ENCODE data around the gene YAP1.
A peak's percentile ranks its signal among the peaks of the same experiment; 100 is the strongest.

The YAP1 gene

GRCh38 chr11:102112509-102112821 lies 2.2 kb downstream of the YAP1 start:
- H3K4me3 ChIP-seq = peak overlapping the region; percentile 99
- peaks cover 21% of the 10 kb centered on the region for H3K36me3 ChIP-seq (ENCODE audit: insufficient read depth, low read length)
- TF ChIP-seq POLR2AphosphoS5 (IDR thresholded peaks at IDR 0.05; ENCODE audit: borderline replicate concordance, low read depth, low read length) = no peak
- no peak for TF ChIP-seq FOXP2 (optimal IDR thresholded peaks at IDR 0.05; ENCODE audit: control extremely low read depth, extremely low read length, insufficient read depth)
- no peak for TF ChIP-seq EZH2 (IDR thresholded peaks at IDR 0.05)
- H3K27ac ChIP-seq = no peak overlapping the region
- DNase-seq (ENCODE audit: low read depth, low spot score) = no peak
- peak overlapping the region; percentile 83 for H3K9ac ChIP-seq (ENCODE audit: insufficient read length)
- H3K9me3 ChIP-seq (ENCODE audit: low read depth, low read length) = no peaks in the 10 kb centered on the region

DNA sequence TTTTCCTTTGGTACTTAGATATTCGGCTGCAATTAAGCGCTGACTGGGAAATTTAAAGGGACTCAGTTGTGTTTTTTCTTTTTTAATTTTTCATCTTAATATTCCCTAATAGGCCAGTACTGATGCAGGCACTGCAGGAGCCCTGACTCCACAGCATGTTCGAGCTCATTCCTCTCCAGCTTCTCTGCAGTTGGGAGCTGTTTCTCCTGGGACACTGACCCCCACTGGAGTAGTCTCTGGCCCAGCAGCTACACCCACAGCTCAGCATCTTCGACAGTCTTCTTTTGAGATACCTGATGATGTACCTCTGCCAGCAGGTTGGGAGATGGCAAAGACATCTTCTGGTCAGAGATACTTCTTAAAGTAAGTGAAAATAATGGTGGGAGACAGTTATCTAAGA lies 3.8 kb downstream of the YAP1 start:
- Histone ChIP-seq H3K9me3 (ENCODE audit: low read depth, low read length) (no peaks in the 10 kb centered on the region), H3K36me3 (ENCODE audit: insufficient read depth, low read length) (peaks cover 21% of the 10 kb centered on the region), H3K27ac (no peak overlapping the region), H3K4me3 (no peak overlapping the region), H3K9ac (ENCODE audit: insufficient read length) (no peak overlapping the region)
- DNase-seq (ENCODE audit: low read depth, low spot score) = no peak
- TF ChIP-seq FOXP2 (optimal IDR thresholded peaks at IDR 0.05; ENCODE audit: control extremely low read depth, extremely low read length, insufficient read depth) (no peak), POLR2AphosphoS5 (IDR thresholded peaks at IDR 0.05; ENCODE audit: borderline replicate concordance, low read depth, low read length) (no peak), EZH2 (IDR thresholded peaks at IDR 0.05) (no peak)

GRCh38 chr11:102115557-102115956 lies 5.3 kb downstream of the YAP1 start:
- H3K9me3 ChIP-seq (ENCODE audit: low read depth, low read length) = no peaks in the 10 kb centered on the region
- H3K9ac ChIP-seq (ENCODE audit: insufficient read length) = no peak overlapping the region
- H3K27ac ChIP-seq = no peak overlapping the region

DNA sequence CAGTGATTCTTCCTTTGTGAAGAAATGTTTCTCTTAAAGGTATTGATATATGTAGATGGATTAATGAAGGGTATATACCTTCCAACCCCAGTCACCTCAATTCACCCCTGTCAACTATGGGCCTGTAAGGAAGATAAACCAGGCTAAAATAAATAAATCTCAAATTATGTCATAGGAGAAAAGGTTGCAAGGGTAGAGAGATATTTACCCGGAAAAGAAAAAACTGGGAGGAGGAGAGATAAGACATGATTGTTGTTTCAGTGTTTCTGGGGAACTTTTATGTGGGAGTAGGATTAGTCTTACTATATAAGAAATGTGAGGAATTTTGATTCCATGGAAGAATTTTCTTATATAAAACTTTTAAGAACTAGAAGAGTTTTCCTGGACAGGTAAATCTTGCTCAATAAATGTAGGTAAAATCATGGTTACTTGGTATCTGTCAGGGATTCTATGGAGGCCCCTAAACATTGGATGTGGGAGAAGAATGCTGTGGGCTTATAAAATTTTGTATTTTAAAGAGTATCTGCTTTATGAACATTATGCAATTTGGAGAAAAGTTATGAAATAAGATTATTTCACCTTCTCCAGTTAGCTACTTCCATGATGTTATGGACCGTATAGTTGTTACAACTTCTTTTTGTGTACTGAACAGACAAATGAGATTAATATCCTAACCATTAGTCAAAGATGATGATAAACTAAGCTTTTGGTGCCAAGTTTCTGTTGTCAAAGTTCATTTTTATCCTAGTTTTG lies 6.4 kb downstream of the YAP1 start:
- H3K4me3 ChIP-seq = peak overlapping the region; percentile 58; the same call in 1 of the 2 replicates
- TF ChIP-seq FOXP2 (optimal IDR thresholded peaks at IDR 0.05; ENCODE audit: control extremely low read depth, extremely low read length, insufficient read depth) = no peak
- no peak for TF ChIP-seq POLR2AphosphoS5 (IDR thresholded peaks at IDR 0.05; ENCODE audit: borderline replicate concordance, low read depth, low read length)
- no peak for TF ChIP-seq EZH2 (IDR thresholded peaks at IDR 0.05)
- H3K36me3 ChIP-seq (ENCODE audit: insufficient read depth, low read length) = peaks cover 29% of the 10 kb centered on the region
- DNase-seq (ENCODE audit: low read depth, low spot score) = no peak
- no peak overlapping the region for H3K27ac ChIP-seq
- H3K9ac ChIP-seq (ENCODE audit: insufficient read length) = no peak overlapping the region
- no peaks in the 10 kb centered on the region for H3K9me3 ChIP-seq (ENCODE audit: low read depth, low read length)

More at GRCh38 chr11:102115557-102115956, 5.3 kb downstream of the YAP1 start:
- no peak overlapping the region for H3K4me3 ChIP-seq
- DNase-seq (ENCODE audit: low read depth, low spot score) = no peak
- peaks cover 29% of the 10 kb centered on the region for H3K36me3 ChIP-seq (ENCODE audit: insufficient read depth, low read length)
- TF ChIP-seq FOXP2 (optimal IDR thresholded peaks at IDR 0.05; ENCODE audit: control extremely low read depth, extremely low read length, insufficient read depth) = no peak
- TF ChIP-seq POLR2AphosphoS5 (IDR thresholded peaks at IDR 0.05; ENCODE audit: borderline replicate concordance, low read depth, low read length) = no peak
- TF ChIP-seq EZH2 (IDR thresholded peaks at IDR 0.05) = no peak

- Histone ChIP-seq H3K27ac (no peak overlapping the region), H3K9me3 (ENCODE audit: low read depth, low read length) (no peaks in the 10 kb centered on the region), H3K9ac (ENCODE audit: insufficient read length) (no peak overlapping the region), H3K36me3 (ENCODE audit: insufficient read depth, low read length) (peaks cover 29% of the 10 kb centered on the region), H3K4me3 (peak overlapping the region; percentile 58)
- peak; percentile 62 for DNase-seq (ENCODE audit: low read depth, low spot score)
- TF ChIP-seq FOXP2 (optimal IDR thresholded peaks at IDR 0.05; ENCODE audit: control extremely low read depth, extremely low read length, insufficient read depth) (no peak), POLR2AphosphoS5 (IDR thresholded peaks at IDR 0.05; ENCODE audit: borderline replicate concordance, low read depth, low read length) (peak; percentile 35; the same call in 1 of the 2 replicates)
Observed at GRCh38 chr11:102117472-102118113, 7.3 kb downstream of the YAP1 start.

- Histone ChIP-seq H3K4me3 (no peak overlapping the region), H3K27ac (no peak overlapping the region), H3K36me3 (ENCODE audit: insufficient read depth, low read length) (peaks cover 33% of the 10 kb centered on the region), H3K9ac (ENCODE audit: insufficient read length) (no peak overlapping the region), H3K9me3 (ENCODE audit: low read depth, low read length) (no peaks in the 10 kb centered on the region)
- DNase-seq (ENCODE audit: low read depth, low spot score) = no peak
- TF ChIP-seq POLR2AphosphoS5 (IDR thresholded peaks at IDR 0.05; ENCODE audit: borderline replicate concordance, low read depth, low read length) = no peak
- TF ChIP-seq EZH2 (IDR thresholded peaks at IDR 0.05) = no peak
- no peak for TF ChIP-seq FOXP2 (optimal IDR thresholded peaks at IDR 0.05; ENCODE audit: control extremely low read depth, extremely low read length, insufficient read depth)
Observed at GRCh38 chr11:102118937-102119336, 8.7 kb downstream of the YAP1 start.

- no peak overlapping the region for H3K9ac ChIP-seq (ENCODE audit: insufficient read length)
- H3K4me3 ChIP-seq = no peak overlapping the region
- TF ChIP-seq POLR2AphosphoS5 (IDR thresholded peaks at IDR 0.05; ENCODE audit: borderline replicate concordance, low read depth, low read length) (no peak), FOXP2 (optimal IDR thresholded peaks at IDR 0.05; ENCODE audit: control extremely low read depth, extremely low read length, insufficient read depth) (no peak), EZH2 (IDR thresholded peaks at IDR 0.05) (no peak)
- no peak overlapping the region for H3K27ac ChIP-seq
- DNase-seq (ENCODE audit: low read depth, low spot score) = no peak
- H3K36me3 ChIP-seq (ENCODE audit: insufficient read depth, low read length) = peaks cover 32% of the 10 kb centered on the region; the same call in 1 of the 2 replicates
- 0 out of 2 replicates have a peak, but pooled peaks cover 7% of the 10 kb centered on the region for H3K9me3 ChIP-seq (ENCODE audit: low read depth, low read length)
Observed at GRCh38 chr11:102119997-102120396, 9.8 kb downstream of the YAP1 start.

GRCh38 chr11:102120437-102120973 lies 10.3 kb downstream of the YAP1 start:
- Histone ChIP-seq H3K27ac (no peak overlapping the region), H3K4me3 (no peak overlapping the region), H3K36me3 (ENCODE audit: insufficient read depth, low read length) (peaks cover 28% of the 10 kb centered on the region; the same call in 1 of the 2 replicates), H3K9me3 (ENCODE audit: low read depth, low read length) (0 out of 2 replicates have a peak, but pooled peaks cover 7% of the 10 kb centered on the region), H3K9ac (ENCODE audit: insufficient read length) (no peak overlapping the region)
- no peak for TF ChIP-seq EZH2 (IDR thresholded peaks at IDR 0.05)
- no peak for TF ChIP-seq POLR2AphosphoS5 (IDR thresholded peaks at IDR 0.05; ENCODE audit: borderline replicate concordance, low read depth, low read length)
- TF ChIP-seq FOXP2 (optimal IDR thresholded peaks at IDR 0.05; ENCODE audit: control extremely low read depth, extremely low read length, insufficient read depth) = no peak
- no peak for DNase-seq (ENCODE audit: low read depth, low spot score)
